Sigmoid colon (tissue), 4 donors: ENCODE data around the gene MASP2.

Source experiments
- CTCF ChIP-seq, 4 experiments: fragments of 450-650 bp in 3 of 4; fragments of 200-600 bp in 1 of 4; IDR thresholded peaks; one replicate each; pipeline ENCODE4 v1.5.1; 2016 to 2019; ENCODE audit warnings: antibody characterized with exemption in 4 of 4, mild to moderate bottlenecking in 3 of 4, moderate library complexity in 2 of 4
- POLR2A ChIP-seq, 2 donors: fragments of 450-650 bp; IDR thresholded peaks; one replicate each; pipeline ENCODE4 v1.6.1; 2016; ENCODE audit warnings: antibody characterized with exemption in 2 of 2, mild to moderate bottlenecking in 2 of 2, moderate library complexity in 2 of 2
- POLR2AphosphoS5 ChIP-seq, 4 donors: sonication (generic); formaldehyde crosslinking; IDR thresholded peaks; one replicate each; pipeline ENCODE4 v1.6.1; 2017; ENCODE audit warnings: antibody characterized with exemption in 4 of 4

- TF ChIP-seq POLR2A (IDR thresholded peaks at IDR 0.05) (no peak), CTCF (IDR thresholded peaks at IDR 0.05) (no peak), POLR2AphosphoS5 (IDR thresholded peaks at IDR 0.05) (no peak)
These were observed 3.8 kb downstream of the MASP2 start for GRCh38 chr1:11042995-11043874.
